Cardiac fibroblast (primary cell): ENCODE data around the gene SYNE2.
A peak's percentile ranks its signal among the peaks of the same experiment; 100 is the strongest.

Experiments used
- DNase-seq, 2 donors: peaks; one replicate each; pipeline versions ENCODE4 v3.0.0 to v3.0.0-alpha.2; 2010; ENCODE audit warnings: low read depth in 2 of 2
- H3K4me3 ChIP-seq, 2 donors: replicated peaks in 1 of 2; 1 replicate in 1 of 2; 2 replicates in 1 of 2; pipeline ENCODE4 v1.5.1; 2011; ENCODE audit warnings: low read depth in 2 of 2, low read length in 2 of 2, mild to moderate bottlenecking in 2 of 2, moderate library complexity in 1 of 2
- TF ChIP-seq, protein P1 (sequence below): IDR thresholded peaks from one replicate; pipeline ENCODE4 v1.5.1; 2011; ENCODE audit warnings: low read depth, mild to moderate bottlenecking, low read length, inconsistent platforms

The SYNE2 gene

DNA sequence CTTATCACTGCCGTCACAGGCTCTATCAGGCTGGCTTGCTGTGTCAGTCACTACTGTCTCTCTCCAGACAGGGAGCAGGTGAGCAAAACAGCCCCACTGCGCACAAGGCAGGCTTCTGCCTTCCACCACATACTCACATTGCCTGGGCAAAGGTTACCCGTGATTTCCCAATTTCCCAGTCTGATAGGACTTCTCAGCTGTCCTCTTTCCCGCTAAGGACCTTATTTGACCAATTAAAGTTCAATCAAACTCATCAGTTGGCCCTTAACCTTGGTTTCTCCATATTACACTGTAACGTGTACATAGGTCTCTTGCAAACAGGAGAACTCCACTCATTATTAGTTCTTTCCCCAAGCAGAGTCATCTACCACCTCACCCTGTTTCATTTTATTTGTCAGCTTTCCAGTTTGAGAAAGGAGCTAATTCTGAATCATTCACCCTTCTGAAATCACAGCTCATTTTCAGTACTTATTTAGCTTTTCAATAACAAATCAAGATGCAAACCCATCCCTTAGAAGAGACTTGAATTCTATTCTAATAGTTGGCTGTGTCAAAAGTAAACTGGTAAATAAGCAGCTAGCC, 270.5 kb downstream of the SYNE2 start:
- TF ChIP-seq, protein P1, sequence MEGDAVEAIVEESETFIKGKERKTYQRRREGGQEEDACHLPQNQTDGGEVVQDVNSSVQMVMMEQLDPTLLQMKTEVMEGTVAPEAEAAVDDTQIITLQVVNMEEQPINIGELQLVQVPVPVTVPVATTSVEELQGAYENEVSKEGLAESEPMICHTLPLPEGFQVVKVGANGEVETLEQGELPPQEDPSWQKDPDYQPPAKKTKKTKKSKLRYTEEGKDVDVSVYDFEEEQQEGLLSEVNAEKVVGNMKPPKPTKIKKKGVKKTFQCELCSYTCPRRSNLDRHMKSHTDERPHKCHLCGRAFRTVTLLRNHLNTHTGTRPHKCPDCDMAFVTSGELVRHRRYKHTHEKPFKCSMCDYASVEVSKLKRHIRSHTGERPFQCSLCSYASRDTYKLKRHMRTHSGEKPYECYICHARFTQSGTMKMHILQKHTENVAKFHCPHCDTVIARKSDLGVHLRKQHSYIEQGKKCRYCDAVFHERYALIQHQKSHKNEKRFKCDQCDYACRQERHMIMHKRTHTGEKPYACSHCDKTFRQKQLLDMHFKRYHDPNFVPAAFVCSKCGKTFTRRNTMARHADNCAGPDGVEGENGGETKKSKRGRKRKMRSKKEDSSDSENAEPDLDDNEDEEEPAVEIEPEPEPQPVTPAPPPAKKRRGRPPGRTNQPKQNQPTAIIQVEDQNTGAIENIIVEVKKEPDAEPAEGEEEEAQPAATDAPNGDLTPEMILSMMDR: no peak
- no peak overlapping the region for H3K4me3 ChIP-seq
- no peak for DNase-seq

DNA sequence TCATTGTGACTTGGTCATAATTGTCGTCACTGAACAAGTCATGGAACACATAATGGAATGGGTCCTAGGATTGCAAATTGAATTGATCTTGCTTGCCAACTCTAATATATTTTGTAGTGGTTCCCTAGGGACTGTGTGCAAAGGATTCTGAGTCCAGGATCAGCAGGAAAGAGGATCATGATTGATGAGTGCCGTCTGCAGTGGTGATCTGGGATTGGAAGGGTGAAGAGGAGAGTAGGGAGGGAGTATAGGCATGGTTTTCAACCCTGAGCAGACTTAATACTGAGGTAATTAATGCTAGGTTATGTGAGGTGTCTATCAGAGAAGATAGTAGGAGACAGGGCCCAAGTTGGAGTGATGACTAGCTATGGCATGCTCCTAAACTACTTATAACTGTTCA, 272.5 kb downstream of the SYNE2 start:
- no peak for DNase-seq
- TF ChIP-seq, protein P1: no peak
- H3K4me3 ChIP-seq: no peak overlapping the region

DNA sequence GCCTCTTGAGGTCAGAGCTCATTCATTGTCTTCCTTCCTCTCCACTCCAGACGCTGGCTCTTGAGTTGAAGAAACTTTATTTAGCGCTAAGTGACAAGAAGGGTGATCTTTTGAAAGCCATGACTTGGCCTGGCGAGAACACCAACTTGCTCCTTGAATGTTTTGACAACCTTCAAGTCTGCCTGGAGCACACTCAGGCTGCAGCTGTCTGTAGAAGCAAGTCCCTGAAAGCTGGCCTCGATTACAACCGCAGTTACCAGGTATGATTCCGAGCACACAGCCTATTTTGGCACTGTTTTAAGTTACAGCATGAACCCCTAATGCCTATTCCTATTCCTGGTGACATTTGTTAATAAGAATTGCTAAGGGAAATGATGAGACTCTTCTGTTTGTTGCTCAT, 273.7 kb downstream of the SYNE2 start:
- DNase-seq: no peak
- TF ChIP-seq, protein P1: no peak
- H3K4me3 ChIP-seq: no peak overlapping the region

DNA sequence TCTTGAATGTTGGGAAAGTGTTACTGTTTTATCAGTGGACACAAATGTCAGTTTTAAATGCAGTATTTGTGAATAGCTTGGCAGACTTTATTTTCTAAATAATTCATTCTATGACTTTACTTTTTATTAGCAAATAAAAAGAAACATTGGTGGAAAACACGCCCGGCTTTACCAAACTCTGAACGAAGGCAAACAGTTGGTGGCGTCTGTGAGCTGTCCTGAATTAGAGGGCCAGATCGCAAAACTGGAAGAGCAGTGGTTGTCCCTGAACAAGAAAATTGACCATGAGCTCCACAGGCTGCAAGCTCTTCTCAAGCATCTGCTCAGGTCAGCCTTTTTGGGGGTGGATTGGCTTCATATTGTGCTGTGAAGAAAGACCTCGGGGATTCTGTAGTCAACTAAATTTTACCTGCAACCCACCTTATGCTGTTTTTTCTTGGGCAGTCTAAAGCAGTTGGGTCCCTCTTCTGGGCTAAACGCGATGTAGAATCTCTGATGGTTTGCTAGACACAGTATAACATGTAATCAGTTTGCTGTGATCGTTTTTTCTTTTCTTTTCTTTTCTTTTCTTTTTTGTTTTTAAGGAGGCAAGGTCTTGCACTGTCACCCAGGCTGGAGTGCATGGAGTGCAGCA, 285.0 kb downstream of the SYNE2 start:
- no peak overlapping the region for H3K4me3 ChIP-seq
- DNase-seq: peak; percentile 26 to 50
- TF ChIP-seq, protein P1: peak; percentile 34

DNA sequence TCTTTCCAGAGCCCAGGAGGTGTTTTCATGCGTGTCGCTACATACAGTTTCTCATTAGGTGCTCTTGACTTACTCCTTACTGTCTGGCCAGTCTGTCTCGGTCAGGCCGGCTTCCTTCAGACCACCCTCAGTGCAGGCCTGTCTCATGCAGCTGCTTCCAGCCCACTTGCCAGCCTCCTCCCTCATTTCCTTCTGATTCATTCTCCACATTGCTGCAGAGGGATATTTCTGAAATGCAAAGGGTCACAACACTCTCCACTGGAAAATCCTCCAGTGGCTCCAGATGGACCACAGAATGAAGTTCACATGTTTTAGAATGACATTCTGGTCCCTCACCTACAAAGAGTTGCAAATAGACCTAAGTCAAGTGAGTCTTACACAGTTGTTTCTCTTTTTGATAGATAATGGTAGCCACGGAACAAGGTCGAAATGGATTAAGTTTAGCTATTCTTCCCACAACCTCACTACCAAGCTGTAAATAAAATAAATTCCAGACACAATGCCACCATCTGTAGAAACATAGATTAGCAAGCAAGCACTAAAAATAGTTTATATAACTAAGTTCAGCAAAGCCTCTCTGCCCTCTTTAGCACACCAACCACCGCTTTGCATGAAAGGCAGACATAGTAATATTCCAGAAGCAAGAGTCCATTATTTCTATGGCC, 294.5 kb downstream of the SYNE2 start:
- TF ChIP-seq, protein P1: no peak
- H3K4me3 ChIP-seq: no peak overlapping the region
- DNase-seq: peak; percentile 20 to 21

DNA sequence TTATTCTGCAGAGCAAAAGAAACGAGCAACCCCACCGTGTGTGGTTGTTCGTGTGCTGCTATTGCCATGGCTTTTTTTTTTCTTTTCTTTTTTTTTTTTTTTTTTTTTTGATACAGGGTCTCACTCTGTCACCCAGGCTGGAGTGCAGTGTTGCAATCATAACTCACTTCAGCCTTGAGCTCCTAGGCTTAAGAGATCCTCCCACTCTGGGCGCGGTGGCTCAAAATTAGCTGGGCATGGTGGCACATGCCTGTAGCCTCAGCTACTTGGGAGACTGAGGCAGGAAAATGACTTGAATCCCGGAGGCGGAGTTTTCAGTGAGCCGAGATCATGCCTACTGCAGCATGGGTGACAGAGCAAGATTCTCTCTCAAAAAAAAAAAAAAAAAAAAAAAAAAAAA, 297.1 kb downstream of the SYNE2 start:
- TF ChIP-seq, protein P1: no peak
- no peak overlapping the region for H3K4me3 ChIP-seq
- DNase-seq: no peak
